Daoy (cell line): ENCODE results near the gene CD300E. TPM values are rescaled to one million over a fixed set of nuclear protein-coding genes. Genes with fewer than 3 reads are reported as not detected.
A peak's percentile ranks its signal among the peaks of the same experiment; 100 is the strongest.
"Not testable (repeated sequence)": the region's sequence is repeated elsewhere in the genome, so short reads cannot be mapped to it uniquely, and the experiment has no call there.

Experiments used
- DNase-seq: peaks from one replicate; pipeline ENCODE4 v3.0.0-alpha.2; 2015; ENCODE audit warnings: low read depth
- total RNA-seq: library from RNA; depleted of rRNA; stranded (reverse); fragments of >200 nt; shearing (Covaris generic); gene quantifications from 2 replicates; pipeline ENCODE4 v1.2.3, GENCODE V29; 2014; rRNA removed

Gene CD300E
- not detected in 2 replicates for total RNA-seq

- no peak for DNase-seq
Observed at GRCh38 chr17:74623693-74624093, at the start of gene CD300E. Gene CD300E, minus strand, starts transcription at chr17:74623738. Its CDS starts 117 bp downstream, at chr17:74623621.

GRCh38 chr17:74671031-74671771 is 47.7 kb upstream of the CD300E start:
- peak; percentile 87 for DNase-seq

GRCh38 chr17:74670329-74670728 is 46.8 kb upstream of the CD300E start:
- no peak for DNase-seq

- DNase-seq = no peak
Observed at GRCh38 chr17:74663561-74663960, 40.0 kb upstream of the CD300E start.

GRCh38 chr17:74659889-74660288 is 36.4 kb upstream of the CD300E start:
- no peak for DNase-seq

GRCh38 chr17:74658620-74659019 is 35.1 kb upstream of the CD300E start:
- DNase-seq = no peak

GRCh38 chr17:74654742-74655141 is 31.2 kb upstream of the CD300E start:
- DNase-seq = no peak

- no peak for DNase-seq
Observed at GRCh38 chr17:74652020-74652419, 28.5 kb upstream of the CD300E start.

GRCh38 chr17:74649909-74650308 is 26.4 kb upstream of the CD300E start:
- DNase-seq = no peak

- no peak for DNase-seq
Observed at GRCh38 chr17:74647871-74648672, 24.5 kb upstream of the CD300E start.

GRCh38 chr17:74646231-74646630 is 22.7 kb upstream of the CD300E start:
- DNase-seq = peak; percentile 26

GRCh38 chr17:74645010-74645409 is 21.5 kb upstream of the CD300E start:
- DNase-seq = no peak

GRCh38 chr17:74644419-74644818 is 20.9 kb upstream of the CD300E start:
- DNase-seq = no peak

GRCh38 chr17:74643826-74644225 is 20.3 kb upstream of the CD300E start:
- DNase-seq = no peak

- no peak for DNase-seq
Observed at GRCh38 chr17:74642995-74643394, 19.5 kb upstream of the CD300E start.

GRCh38 chr17:74642556-74642955 is 19.0 kb upstream of the CD300E start:
- no peak for DNase-seq

GRCh38 chr17:74641958-74642298 is 18.4 kb upstream of the CD300E start:
- no peak for DNase-seq

GRCh38 chr17:74641224-74641957 is 17.9 kb upstream of the CD300E start:
- DNase-seq = no peak

- DNase-seq = no peak
Observed at GRCh38 chr17:74639704-74640151, 16.2 kb upstream of the CD300E start.

- no peak for DNase-seq
Observed at GRCh38 chr17:74637926-74638325, 14.4 kb upstream of the CD300E start.

GRCh38 chr17:74637265-74637664 is 13.7 kb upstream of the CD300E start:
- no peak for DNase-seq

GRCh38 chr17:74636541-74637085 is 13.1 kb upstream of the CD300E start:
- DNase-seq = not testable (repeated sequence)
